Spleen (tissue), 11 donors: ENCODE results near the gene CIP2A. TPM values are rescaled to one million over a fixed set of nuclear protein-coding genes. Genes with fewer than 3 reads are reported as not detected.

Experiments
- DNase-seq: peaks from one replicate; pipeline ENCODE4 v3.0.0-alpha.2; 2020
- H3K27ac ChIP-seq, 8 donors: fragments of 200-600 bp; sonication (generic) in 7 of 8; 1 replicate in 4 of 8; 2 replicates in 4 of 8; pipeline versions ENCODE4 v1.5.0 to v1.8.0; 2016 to 2021; ENCODE audit warnings: inconsistent platforms in 4 of 8, mild to moderate bottlenecking in 4 of 8, moderate library complexity in 1 of 8
- H3K27me3 ChIP-seq, 7 donors: fragments of 200-600 bp; sonication (generic) in 6 of 7; replicated peaks in 1 of 7; 1 replicate in 4 of 7; 2 replicates in 3 of 7; pipeline versions ENCODE4 v1.5.0 to v1.8.0; 2016 to 2021; ENCODE audit warnings: inconsistent platforms in 3 of 7, mild to moderate bottlenecking in 1 of 7
- H3K36me3 ChIP-seq, 6 donors: fragments of 200-600 bp; sonication (generic) in 5 of 6; 1 replicate in 4 of 6; 2 replicates in 2 of 6; pipeline versions ENCODE4 v1.5.0 to v1.8.0; 2016 to 2021; ENCODE audit warnings: inconsistent platforms in 2 of 6
- H3K4me1 ChIP-seq, 6 donors: fragments of 200-600 bp; sonication (generic) in 5 of 6; 1 replicate in 3 of 6; 2 replicates in 3 of 6; pipeline versions ENCODE4 v1.5.0 to v1.8.0; 2016 to 2021; ENCODE audit warnings: inconsistent platforms in 3 of 6
- H3K4me3 ChIP-seq, 8 donors: fragments of 200-600 bp; sonication (generic) in 7 of 8; 1 replicate in 4 of 8; 2 replicates in 4 of 8; pipeline versions ENCODE4 v1.5.0 to v1.8.0; 2016 to 2021; ENCODE audit warnings: inconsistent platforms in 4 of 8, mild to moderate bottlenecking in 4 of 8, moderate library complexity in 2 of 8
- H3K9me3 ChIP-seq, 8 donors: fragments of 200-600 bp; sonication (generic) in 7 of 8; 1 replicate in 4 of 8; 2 replicates in 4 of 8; pipeline versions ENCODE4 v1.5.0 to v1.8.0; 2016 to 2021; ENCODE audit warnings: inconsistent platforms in 4 of 8
- POLR2A ChIP-seq, 3 donors: fragments of 450-650 bp; IDR thresholded peaks; one replicate each; pipeline ENCODE4 v1.5.1; 2017; ENCODE audit warnings: antibody characterized with exemption in 3 of 3, mild to moderate bottlenecking in 1 of 3
- POLR2AphosphoS5 ChIP-seq, 3 donors: sonication (generic); formaldehyde crosslinking; IDR thresholded peaks; one replicate each; pipeline ENCODE4 v1.5.1; 2017; ENCODE audit warnings: antibody characterized with exemption in 3 of 3
- WGBS, 5 donors: extraction: QIAGEN DNeasy Blood & Tissue Kit in 3 of 5; methylation state at CpG; one replicate each; pipeline versions ENCODE4 v1.1.5 to v1.1.7; 2013 to 2018; 5-methylcytosine and 5-hydroxymethylcytosine counted together
- intact Hi-C: fragments of 100-400 bp; cut with DNase I; formaldehyde crosslinking; loops from one replicate; pipeline ENCODE4 v1.15.0; 2023; ENCODE audit warnings: low total_unique reads
- polyA plus RNA-seq, 3 donors: library from polyadenylated mRNA; stranded (reverse); fragments of 200-250 nt; gene quantifications; one replicate each; pipeline ENCODE4 v1.2.1, GENCODE V29; 2013
- total RNA-seq, 7 donors: library from RNA; depleted of rRNA in 3 of 7; stranded (reverse); fragments of >200 nt in 3 of 7; fragmentation: NEBNext Ultra II Directional in 4 of 7; extraction: Animal tissue kit (Norgen Biotek cat#: 25700) in 4 of 7; gene quantifications; one replicate each; pipeline versions ENCODE4 v1.1.0 to v1.2.1, GENCODE V29; 2016 to 2021
- TF ChIP-seq, protein P1 (sequence below), 11 experiments: fragments of 200-600 bp in 7 of 11; fragments of 450-650 bp in 4 of 11; sonication (generic) in 4 of 11; IDR thresholded peaks in 8 of 11; conservative IDR thresholded peaks in 3 of 11; 1 replicate in 7 of 11; 2 replicates in 4 of 11; pipeline versions ENCODE4 v1.4.0 to v1.8.0; 2016 to 2021; ENCODE audit warnings: antibody characterized with exemption in 11 of 11, inconsistent platforms in 4 of 11, mild to moderate bottlenecking in 1 of 11
- donor health status: healthy with polysubstance abuse.
- donor health status: DM: no; HTN: no; CAD: no; lungs with moderate emphysema.
- donor health status: DM: no; HTN: no; CAD: no.
- donor health status: Bipolar disorder and iron deficiency.
- donor health status: healthy.
- donor health status: DM: no; HTN: no; CAD: no.
- donor health status: DM: yes; HTN: yes; CAD: no.

CIP2A gene
- total and polyA plus RNA-seq, 10 donors: 2.2 to 15.7 (median 8.1) TPM

DNA sequence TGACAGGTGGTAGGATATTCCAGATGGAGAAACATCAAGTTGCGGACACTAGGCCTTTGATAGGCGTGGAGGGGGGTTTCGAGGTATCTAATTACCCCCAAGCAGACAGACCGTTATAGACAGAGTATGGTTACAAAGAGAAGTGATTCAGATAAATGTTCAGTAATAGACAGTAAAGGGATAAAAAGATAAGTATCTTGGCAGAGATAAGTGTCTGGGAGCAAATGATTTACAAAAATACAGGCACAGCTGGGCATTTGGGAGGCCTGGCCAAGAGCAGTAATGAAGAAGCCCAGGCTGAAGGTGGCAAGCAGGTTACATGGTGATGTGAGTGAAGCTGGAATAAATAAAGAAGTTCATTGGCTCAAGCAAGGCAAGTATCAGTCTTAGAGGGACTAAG lies 78.2 kb downstream of the CIP2A start:
- Histone ChIP-seq H3K4me3 (no peak overlapping the region), H3K27ac (no peak overlapping the region), H3K9me3 (no peaks in the 10 kb centered on the region), H3K4me1 (no peaks in the 10 kb centered on the region), H3K27me3 (no peaks in the 10 kb centered on the region), H3K36me3 (no peaks in the 10 kb centered on the region)
- intact Hi-C loops: no loop called here
- WGBS, 5 donors: 94 to 97% (median 95%) methylated on average over 4 of the region's 4 CpGs
- TF ChIP-seq POLR2AphosphoS5 (IDR thresholded peaks at IDR 0.05) (no peak), POLR2A (IDR thresholded peaks at IDR 0.05) (no peak)
- TF ChIP-seq, protein P1, sequence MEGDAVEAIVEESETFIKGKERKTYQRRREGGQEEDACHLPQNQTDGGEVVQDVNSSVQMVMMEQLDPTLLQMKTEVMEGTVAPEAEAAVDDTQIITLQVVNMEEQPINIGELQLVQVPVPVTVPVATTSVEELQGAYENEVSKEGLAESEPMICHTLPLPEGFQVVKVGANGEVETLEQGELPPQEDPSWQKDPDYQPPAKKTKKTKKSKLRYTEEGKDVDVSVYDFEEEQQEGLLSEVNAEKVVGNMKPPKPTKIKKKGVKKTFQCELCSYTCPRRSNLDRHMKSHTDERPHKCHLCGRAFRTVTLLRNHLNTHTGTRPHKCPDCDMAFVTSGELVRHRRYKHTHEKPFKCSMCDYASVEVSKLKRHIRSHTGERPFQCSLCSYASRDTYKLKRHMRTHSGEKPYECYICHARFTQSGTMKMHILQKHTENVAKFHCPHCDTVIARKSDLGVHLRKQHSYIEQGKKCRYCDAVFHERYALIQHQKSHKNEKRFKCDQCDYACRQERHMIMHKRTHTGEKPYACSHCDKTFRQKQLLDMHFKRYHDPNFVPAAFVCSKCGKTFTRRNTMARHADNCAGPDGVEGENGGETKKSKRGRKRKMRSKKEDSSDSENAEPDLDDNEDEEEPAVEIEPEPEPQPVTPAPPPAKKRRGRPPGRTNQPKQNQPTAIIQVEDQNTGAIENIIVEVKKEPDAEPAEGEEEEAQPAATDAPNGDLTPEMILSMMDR (IDR thresholded peaks at IDR 0.05 in 8 of 11, conservative IDR thresholded peaks at IDR 0.05 in 3 of 11): no peak
- DNase-seq: no peak

DNA sequence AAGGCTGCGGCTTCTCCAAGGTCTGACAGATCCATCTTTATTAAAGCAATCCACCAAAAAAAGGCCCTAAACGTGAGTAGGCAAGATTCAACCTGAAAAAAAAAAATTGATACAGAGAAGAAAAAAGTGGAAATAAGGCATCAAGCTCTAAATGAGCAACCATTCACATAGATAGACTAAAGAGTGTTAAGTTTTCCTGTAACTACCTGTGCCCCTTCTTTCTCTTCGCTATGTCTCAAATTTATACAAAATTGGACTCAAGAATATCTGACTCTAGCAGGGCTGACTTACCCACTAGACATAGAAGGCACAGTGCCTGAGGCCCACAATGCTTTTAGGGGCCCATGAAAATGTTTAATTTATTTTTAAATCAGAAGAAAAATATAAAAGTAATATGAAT lies 78.7 kb downstream of the CIP2A start, which contains the start of gene MYH15:
TSS of gene MYH15 (minus strand) at position 101 of the 400 bp plus-strand sequence. CDS start at position 35, 66 bp downstream.
- no peak within 1 kb of the TSS for H3K27ac ChIP-seq
- TF ChIP-seq POLR2A (IDR thresholded peaks at IDR 0.05) (no peak), POLR2AphosphoS5 (IDR thresholded peaks at IDR 0.05) (no peak)
- TF ChIP-seq, protein P1 (IDR thresholded peaks at IDR 0.05 in 8 of 11, conservative IDR thresholded peaks at IDR 0.05 in 3 of 11): no peak
- intact Hi-C loops: no loop called here
- no peaks in the 10 kb centered on the region for H3K36me3 ChIP-seq
- H3K4me3 ChIP-seq: no peak within 1 kb of the TSS
- DNase-seq: no peak
- WGBS, 5 donors: 85 to 96% (median 91%) methylated on average over 3 of the region's 3 CpGs
- H3K27me3 ChIP-seq: no peaks in the 10 kb centered on the region
- H3K4me1 ChIP-seq: no peaks in the 10 kb centered on the region
- no peaks in the 10 kb centered on the region for H3K9me3 ChIP-seq

DNA sequence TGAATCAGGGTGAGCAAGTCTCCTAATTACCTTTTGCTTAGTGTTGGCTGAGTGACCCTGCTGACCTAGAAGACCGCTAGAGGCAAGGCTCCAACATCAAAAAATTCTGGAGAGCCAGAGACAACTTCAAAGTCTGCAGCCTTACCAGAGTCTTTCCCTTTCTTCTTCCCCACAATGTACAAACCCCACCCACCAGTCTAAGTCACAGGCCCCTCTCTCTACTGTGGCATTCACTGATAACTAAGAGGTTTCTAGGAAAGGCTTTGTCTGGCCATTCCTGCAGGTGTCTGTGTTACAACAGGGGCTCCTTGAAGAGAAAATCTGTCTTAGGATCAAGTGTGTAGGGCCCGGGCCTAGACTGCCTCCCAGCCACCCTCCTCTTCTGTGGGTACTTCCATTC lies 79.4 kb downstream of the CIP2A start:
- TF ChIP-seq POLR2AphosphoS5 (IDR thresholded peaks at IDR 0.05) (no peak), POLR2A (IDR thresholded peaks at IDR 0.05) (no peak)
- TF ChIP-seq, protein P1 (IDR thresholded peaks at IDR 0.05 in 8 of 11, conservative IDR thresholded peaks at IDR 0.05 in 3 of 11): no peak
- Histone ChIP-seq H3K27me3 (no peaks in the 10 kb centered on the region), H3K4me3 (no peak overlapping the region), H3K36me3 (no peaks in the 10 kb centered on the region), H3K4me1 (no peaks in the 10 kb centered on the region), H3K27ac (no peak overlapping the region), H3K9me3 (no peaks in the 10 kb centered on the region)
- intact Hi-C loops: no loop called here
- WGBS, 5 donors: 79 to 95% (median 86%) methylated on average over 2 of the region's 2 CpGs
- DNase-seq: no peak

DNA sequence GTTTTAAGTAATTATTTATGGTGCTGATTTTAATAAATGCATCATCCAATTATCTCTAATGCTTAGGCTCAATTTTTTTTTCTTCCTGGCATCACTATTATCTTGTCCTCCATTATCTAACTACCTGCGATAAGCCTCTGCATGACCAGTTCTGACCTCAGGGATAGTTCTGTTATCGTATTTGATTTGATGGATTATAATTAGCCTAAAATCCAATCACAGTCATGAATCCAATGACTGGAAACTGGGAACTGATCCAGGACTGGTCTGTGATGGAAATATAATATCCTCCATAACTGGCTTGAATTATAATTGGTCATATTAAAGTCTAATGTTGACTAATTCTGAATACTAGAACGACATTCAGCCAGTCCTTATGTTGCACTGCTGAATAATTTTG lies 80.0 kb downstream of the CIP2A start:
- no peak for DNase-seq
- WGBS, 5 donors: 83 to 91% (median 88%) methylated on average over 3 of the region's 3 CpGs
- intact Hi-C loops: no loop called here

More for the DNA sequence above, 80.0 kb downstream of the CIP2A start:
- H3K4me3 ChIP-seq: no peak overlapping the region
- TF ChIP-seq, protein P1 (IDR thresholded peaks at IDR 0.05 in 8 of 11, conservative IDR thresholded peaks at IDR 0.05 in 3 of 11): no peak
- TF ChIP-seq POLR2A (IDR thresholded peaks at IDR 0.05): no peak
- no peak for TF ChIP-seq POLR2AphosphoS5 (IDR thresholded peaks at IDR 0.05)
- no peaks in the 10 kb centered on the region for H3K36me3 ChIP-seq
- no peak overlapping the region for H3K27ac ChIP-seq
- no peaks in the 10 kb centered on the region for H3K27me3 ChIP-seq
- H3K9me3 ChIP-seq: no peaks in the 10 kb centered on the region
- H3K4me1 ChIP-seq: no peaks in the 10 kb centered on the region
